Right renal cortex interstitium (tissue), 3 donors: ENCODE data around the gene CEP112. TPM values are rescaled to one million over a fixed set of nuclear protein-coding genes. Genes with fewer than 3 reads are reported as not detected.
A peak's percentile ranks its signal among the peaks of the same experiment; 100 is the strongest.

Experiments
- DNase-seq, 3 donors: peaks; one replicate each; pipeline ENCODE4 v3.0.0-alpha.2; 2013; ENCODE audit warnings: low read depth in 3 of 3, low spot score in 2 of 3
- polyA plus RNA-seq, 3 donors: library from polyadenylated mRNA; unstranded; fragments of 120-200 nt; gene quantifications; one replicate each; pipeline ENCODE4 v1.2.1, GENCODE V29; 2013; ENCODE audit not compliant: insufficient read length in 3 of 3

The CEP112 gene
- polyA plus RNA-seq, result 10 to 100 TPM; 14.2 to 18.5 (median 17.7) TPM

GRCh38 chr17:66191593-66192377 lies at the start of gene CEP112:
TSS of gene CEP112 (minus strand) at chr17:66192133.
- peak; percentile 36 to 72 (median 69) for DNase-seq

GRCh38 chr17:66240630-66241029 lies 48.7 kb upstream of the CEP112 start:
- no peak for DNase-seq

GRCh38 chr17:66240013-66240412 lies 48.1 kb upstream of the CEP112 start:
- no peak for DNase-seq

DNA sequence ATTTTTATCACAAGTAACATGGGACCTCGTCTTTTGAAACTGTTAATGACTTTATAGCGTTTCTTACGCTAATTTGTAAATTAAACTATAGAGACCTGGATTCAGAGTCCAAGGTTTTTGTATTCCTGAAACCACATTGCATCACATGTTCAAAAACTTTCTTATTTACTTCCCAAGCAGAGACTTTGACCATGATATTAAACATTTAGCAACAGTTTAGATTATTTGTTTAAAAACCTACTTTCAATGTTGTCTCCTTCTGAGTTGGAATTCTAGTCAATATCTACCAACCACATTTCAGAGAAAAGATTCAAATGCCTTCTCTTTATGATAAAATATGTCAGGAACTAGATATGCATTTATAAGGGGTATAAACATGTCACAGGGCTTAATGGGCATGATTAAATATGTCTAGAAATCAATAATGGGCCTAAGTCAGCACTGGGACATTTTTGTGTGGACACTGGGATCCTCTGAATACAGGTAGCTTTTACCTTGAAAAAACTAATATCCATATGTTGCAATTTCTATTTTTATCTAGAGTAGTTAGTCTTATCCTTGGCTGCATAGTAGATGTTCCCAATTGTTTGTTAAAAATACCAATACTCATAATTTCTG lies 43.6 kb upstream of the CEP112 start:
- DNase-seq, result no peak

DNA sequence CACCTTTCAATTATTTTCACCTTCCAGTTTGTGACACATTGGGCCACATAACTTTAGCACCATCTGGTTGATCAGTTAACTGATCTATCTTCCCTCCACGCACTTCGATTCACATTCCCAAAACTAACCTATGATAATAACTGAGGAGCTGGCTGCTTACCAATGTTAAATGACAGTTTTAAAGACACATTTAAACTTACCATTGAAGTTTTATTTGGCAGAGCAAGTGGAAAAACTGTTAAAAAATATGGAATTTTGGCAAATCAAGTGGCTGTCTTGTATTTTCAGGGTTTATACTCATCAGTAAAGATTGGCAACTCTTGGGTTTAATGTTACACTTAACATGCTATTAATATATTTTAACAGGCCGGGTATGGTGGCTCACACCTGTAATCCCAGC lies 42.7 kb upstream of the CEP112 start:
- no peak for DNase-seq

- no peak for DNase-seq
These were observed 41.3 kb upstream of the CEP112 start for GRCh38 chr17:66233023-66233753.

DNA sequence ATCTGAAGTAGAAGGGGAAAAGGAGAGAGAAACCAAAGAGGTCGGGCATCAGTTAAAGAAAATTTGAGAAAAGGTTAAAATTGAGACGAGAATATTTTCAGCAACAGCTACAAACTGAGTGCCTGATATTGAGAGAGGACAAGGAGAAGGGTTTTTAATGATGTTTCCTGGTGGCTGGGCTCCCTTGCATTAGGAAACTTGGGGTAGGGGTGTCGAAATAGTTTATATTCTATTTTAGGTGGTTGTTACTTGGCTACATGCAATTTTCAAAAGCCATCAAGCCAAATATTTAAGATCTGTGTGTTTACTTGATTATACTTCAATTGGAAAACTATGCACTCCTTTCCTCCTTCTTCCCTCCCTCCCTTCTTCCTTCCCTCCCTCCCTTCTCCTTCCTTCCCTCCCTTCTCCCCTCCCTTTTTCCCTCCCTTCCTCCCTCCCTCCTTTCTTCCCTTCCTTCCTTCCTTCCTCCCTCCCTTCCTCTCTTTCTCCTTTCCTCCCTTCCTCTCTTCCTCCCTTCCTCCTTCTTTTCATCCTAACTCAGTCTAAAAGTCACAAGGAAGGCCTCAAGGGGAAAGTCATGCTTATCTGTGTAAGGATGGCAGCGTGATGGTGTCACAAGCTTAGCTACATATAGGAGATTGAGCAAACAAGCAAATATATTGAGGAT lies 39.1 kb upstream of the CEP112 start:
- DNase-seq, result no peak

DNA sequence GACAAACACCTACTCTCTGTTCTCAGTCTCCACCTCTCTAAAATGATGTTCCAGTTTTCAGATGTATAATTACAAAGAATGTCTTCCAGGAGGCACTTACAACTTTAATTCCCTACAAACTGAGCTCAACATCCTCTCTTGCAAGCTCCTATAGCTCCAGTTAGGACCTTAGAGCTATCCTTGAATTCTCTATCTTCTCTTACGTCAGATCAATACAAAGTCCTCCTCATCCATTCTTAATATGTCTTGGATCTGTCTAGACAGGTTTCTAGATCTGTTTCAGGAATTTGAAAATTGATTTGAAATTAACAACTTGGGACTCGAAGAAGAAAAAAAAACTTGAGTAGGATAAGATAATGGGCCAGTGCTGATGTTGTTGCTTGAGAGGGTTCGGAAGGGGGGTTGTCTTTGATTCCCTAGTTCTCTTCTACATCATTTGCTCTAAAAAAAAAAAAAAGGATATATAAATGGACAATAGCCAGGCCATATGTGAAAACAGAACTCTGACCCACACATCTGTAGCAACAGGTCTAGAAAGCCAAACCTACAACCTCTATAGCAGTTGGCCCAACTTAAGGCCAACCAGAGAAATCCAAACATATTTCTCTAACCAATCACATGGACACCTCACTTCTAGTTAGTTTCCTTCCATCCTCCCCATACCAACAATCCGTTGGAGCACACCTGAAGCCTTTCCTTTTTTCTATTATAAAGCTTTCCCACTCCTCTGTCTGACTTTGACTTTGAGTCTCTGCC lies 38.0 kb upstream of the CEP112 start:
- DNase-seq, result no peak

- DNase-seq, result no peak
These were observed 37.2 kb upstream of the CEP112 start, which contains the start of gene APOH for GRCh38 chr17:66228887-66229782. TSS of gene APOH (minus strand) at chr17:66229415. CDS start at chr17:66229379, 36 bp downstream.

DNA sequence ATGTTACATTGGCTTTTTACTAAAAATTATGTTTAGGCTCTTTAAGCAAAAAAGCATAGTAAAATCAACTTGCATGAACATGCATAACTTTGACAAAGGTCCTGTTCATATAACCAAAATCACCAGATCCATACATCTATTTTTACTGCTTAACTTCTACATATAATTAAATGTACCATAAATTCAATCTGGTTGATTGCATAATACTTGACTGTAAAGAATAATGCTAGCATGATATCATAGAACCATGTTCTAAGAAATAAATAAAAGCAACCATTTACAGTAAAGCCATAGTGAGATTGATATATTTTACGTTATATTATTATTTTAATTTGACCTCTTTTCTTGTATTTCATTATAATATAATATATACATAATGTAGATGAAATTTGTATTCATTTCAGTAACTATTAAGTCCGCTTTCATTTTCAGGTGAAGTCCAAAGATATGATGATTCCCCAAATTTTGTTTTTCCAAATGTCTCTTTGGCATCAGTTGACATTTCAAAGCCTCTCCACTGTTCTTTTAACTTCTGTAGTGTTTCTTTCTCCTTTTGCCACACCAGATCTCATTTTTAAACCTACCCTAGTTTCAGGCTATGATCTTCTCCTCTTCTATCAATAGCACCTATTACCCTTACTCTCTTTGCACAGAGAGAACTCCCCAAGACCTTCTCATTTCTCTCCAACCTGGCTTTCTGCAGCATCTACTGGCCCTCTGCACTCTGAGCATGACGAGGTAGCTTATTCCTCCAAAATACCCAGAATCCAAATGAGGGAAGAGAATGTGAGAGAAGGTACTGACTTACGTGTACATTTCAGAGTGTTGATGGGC lies 35.5 kb upstream of the CEP112 start:
- no peak for DNase-seq

GRCh38 chr17:66222798-66223350 lies 30.9 kb upstream of the CEP112 start:
- no peak for DNase-seq

DNA sequence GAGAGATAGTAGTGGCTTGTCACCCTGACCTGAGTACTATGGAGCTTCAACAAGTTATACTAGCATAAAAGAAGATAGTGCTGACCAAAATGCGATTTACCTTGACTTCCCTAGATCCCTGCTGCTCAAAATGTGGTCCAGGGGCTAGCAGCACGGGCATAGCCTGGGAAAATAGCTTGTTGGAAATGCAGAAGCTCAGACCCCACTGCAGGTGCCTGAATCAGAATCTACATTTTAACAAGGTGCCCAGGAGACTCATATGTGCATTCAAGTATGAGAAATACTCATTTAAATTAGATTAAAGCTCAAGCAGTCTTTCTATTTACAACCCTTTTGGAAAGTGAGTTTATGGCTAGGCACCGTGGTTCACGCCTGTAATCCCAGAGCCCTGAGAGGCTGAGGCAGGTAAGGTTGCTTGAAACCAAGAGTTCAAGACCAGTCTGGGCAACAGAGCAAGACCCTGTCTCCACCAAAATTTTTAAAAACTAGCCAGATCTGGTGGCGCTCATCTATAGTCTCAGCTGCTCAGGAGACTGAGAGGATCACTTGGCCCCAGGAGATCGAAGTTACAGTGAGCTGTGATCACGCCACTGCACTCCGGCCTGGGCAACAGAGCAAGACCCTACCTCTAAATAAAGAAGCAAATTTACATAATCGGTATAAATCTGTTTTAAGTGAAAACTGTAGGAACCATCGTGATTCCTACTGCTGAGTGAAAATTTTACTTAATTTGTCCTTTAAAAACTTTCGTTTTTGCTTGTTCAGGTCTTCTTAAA lies 30.0 kb upstream of the CEP112 start:
- DNase-seq, result no peak

DNA sequence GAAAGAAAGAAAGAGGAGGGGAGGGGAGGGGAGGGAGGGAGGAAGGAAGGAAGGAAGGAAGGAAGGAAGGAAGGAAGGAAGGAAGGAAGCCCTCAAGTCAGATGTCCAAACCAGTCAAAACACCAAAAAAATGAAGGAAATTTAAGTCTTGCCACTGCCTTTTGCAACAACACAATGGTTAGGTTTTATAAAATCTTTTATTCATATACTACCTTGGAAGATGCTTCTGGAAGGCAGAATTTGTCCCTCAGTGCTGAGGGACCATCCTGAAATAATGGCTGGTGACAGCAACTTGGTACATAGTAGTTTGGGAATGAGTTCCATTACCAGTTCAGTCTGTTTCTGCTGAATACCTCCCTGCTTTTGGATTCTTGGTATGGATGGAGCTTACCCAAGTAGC lies 29.4 kb upstream of the CEP112 start:
- no peak for DNase-seq

GRCh38 chr17:66220079-66220835 lies 28.3 kb upstream of the CEP112 start:
- no peak for DNase-seq

- no peak for DNase-seq
These were observed 23.6 kb upstream of the CEP112 start for GRCh38 chr17:66215529-66215911.

DNA sequence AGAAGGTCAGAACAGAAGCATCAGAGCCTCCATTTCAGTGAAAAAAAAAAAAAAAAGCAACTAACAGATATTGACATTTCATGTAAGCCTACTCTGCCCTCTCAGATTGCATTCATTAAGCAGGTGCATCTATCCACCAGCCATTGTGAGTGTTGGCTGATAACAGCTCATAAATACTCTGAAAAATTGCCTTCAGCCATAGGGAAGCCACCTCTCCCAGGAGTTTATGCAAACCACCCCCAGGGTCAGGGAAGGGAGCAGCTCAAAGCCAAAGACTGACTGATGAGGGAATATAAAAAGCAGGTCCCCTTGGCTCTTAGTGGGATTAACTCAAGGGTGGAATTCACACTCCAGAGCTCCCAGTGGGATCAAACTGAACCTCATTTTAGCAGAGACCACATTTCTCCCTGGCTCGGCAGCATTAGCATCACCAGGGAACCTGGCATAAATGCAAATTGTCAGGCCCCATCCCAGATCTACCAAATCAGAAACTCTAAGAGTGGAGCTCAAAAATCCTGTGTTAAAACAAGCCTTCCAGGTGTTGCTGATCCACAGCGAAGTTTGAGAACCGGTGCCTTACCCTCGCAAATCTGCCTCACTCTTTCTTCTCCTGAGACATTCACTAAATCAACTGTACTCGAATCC lies 23.1 kb upstream of the CEP112 start:
- no peak for DNase-seq
